OCI-LY3 (cell line): Measurements from ENCODE around the gene SIGLEC9.

ENCODE experiments used
- CTCF ChIP-seq: fragments of 200-600, 300-600 bp; sonication (generic); IDR thresholded peaks from 2 replicates; pipeline ENCODE4 v1.5.1; 2014; ENCODE audit warnings: antibody characterized with exemption, low read length, low read depth
- EZH2phosphoT487 ChIP-seq: fragments of 200-600 bp; shearing (Covaris generic); IDR thresholded peaks from 2 replicates; pipeline ENCODE4 v1.6.1; 2018; ENCODE audit warnings: antibody characterized with exemption, mixed run types, low read depth

- TF ChIP-seq CTCF (no peak), EZH2phosphoT487 (no peak)
Observed at GRCh38 chr19:51147663-51148062, 23.0 kb downstream of the SIGLEC9 start.
